HCT116 (cell line): ENCODE data around the gene EVI5. TPM values are rescaled to one million over a fixed set of nuclear protein-coding genes. Genes with fewer than 3 reads are reported as not detected.

Experiments used
- ATAC-seq: fragments of 200-7000 bp; cut with Tn5 transposase; 2 replicates; pipeline ENCODE4 v1.9.1; 2020; ENCODE audit warnings: mild to moderate bottlenecking, moderate library complexity
- BruUV-seq: library from RNA; stranded (reverse); fragments of 400-500 nt; replicated peaks from 2 replicates; lab custom pipeline; 2021; lab: Mats Ljungman, UMichigan
- CTCF ChIA-PET: fragments of 300-600 bp; sonication (Branson Sonifier 250); formaldehyde crosslinking; loops from one replicate; lab custom pipeline; 2021; ENCODE audit warnings: antibody characterized with exemption; lab: Charles Lee
- POLR2A ChIA-PET: fragments of 300-600, 350-600 bp; sonication (Branson Sonifier 250); formaldehyde crosslinking; loops from one replicate; lab custom pipeline; 2021; ENCODE audit warnings: antibody characterized with exemption; lab: Charles Lee
- RAD21 ChIA-PET, 2 experiments: fragments of 300-600 bp; sonication (Branson Sonifier 250); formaldehyde crosslinking; loops; one replicate each; lab custom pipeline; 2023; ENCODE audit warnings: low total read pairs in 2 of 2; ENCODE audit not compliant: uncharacterized antibody in 2 of 2, unreplicated experiment in 2 of 2, low non-redundant PET in 1 of 2; lab: Charles Lee
- DNase-seq: peaks from one replicate; pipeline ENCODE4 v3.0.0-alpha.2; 2010; ENCODE audit warnings: low read depth, low spot score
- H2AFZ ChIP-seq: fragments of 200-600 bp; shearing (Covaris generic), sonication (generic); 2 replicates; pipeline ENCODE4 v1.6.1; 2017; ENCODE audit warnings: low read depth, mixed run types, mixed read lengths, antibody characterized with exemption, low read length; ENCODE audit not compliant: poor library complexity, severe bottlenecking
- H3K27ac ChIP-seq: 2 replicates; pipeline ENCODE4 v1.5.1; 2012; ENCODE audit warnings: low read depth, low read length
- H3K27me3 ChIP-seq: fragments of 200-600 bp; sonication (generic); 2 replicates; pipeline ENCODE4 v1.6.1; 2016; ENCODE audit warnings: mixed run types, low read length, mixed read lengths; ENCODE audit not compliant: insufficient read depth
- H3K36me3 ChIP-seq, 2 experiments: fragments of 200-500 bp in 1 of 2; fragments of 200-600 bp in 1 of 2; sonication (Bioruptor generic) in 1 of 2; sonication (generic) in 1 of 2; 2 replicates each; pipeline versions ENCODE4 v1.5.1 to v1.6.1; 2014 to 2016; ENCODE audit warnings: low read length in 2 of 2, inconsistent platforms in 1 of 2, mixed read lengths in 1 of 2, mixed run types in 1 of 2; ENCODE audit not compliant: insufficient read depth in 2 of 2, control insufficient read depth in 1 of 2
- H3K4me1 ChIP-seq, 2 experiments: fragments of 200-600 bp in 1 of 2; sonication (generic) in 1 of 2; 2 replicates each; pipeline versions ENCODE4 v1.5.1 to v1.6.1; 2012 to 2017; ENCODE audit warnings: low read length in 2 of 2, inconsistent platforms in 1 of 2, mild to moderate bottlenecking in 1 of 2, mixed read lengths in 1 of 2, mixed run types in 1 of 2, moderate library complexity in 1 of 2; ENCODE audit not compliant: insufficient read depth in 2 of 2, control insufficient read depth in 1 of 2
- H3K4me2 ChIP-seq: fragments of 200-600 bp; sonication (generic); 2 replicates; pipeline ENCODE4 v1.6.1; 2017; ENCODE audit warnings: mixed run types, low read length, mixed read lengths
- H3K4me3 ChIP-seq, 2 experiments: fragments of 200-600 bp in 1 of 2; sonication (generic) in 1 of 2; replicated peaks in 1 of 2; 2 replicates each; pipeline ENCODE4 v1.5.1; 2011 to 2016; ENCODE audit warnings: low read length in 2 of 2, control low read depth in 1 of 2, low read depth in 1 of 2, mild to moderate bottlenecking in 1 of 2, mixed read lengths in 1 of 2, mixed run types in 1 of 2
- H3K79me2 ChIP-seq: fragments of 200-600 bp; sonication (generic); 2 replicates; pipeline ENCODE4 v1.6.1; 2017; ENCODE audit warnings: mild to moderate bottlenecking, mixed run types, low read length, moderate library complexity, mixed read lengths; ENCODE audit not compliant: insufficient read depth
- H3K9ac ChIP-seq: fragments of 200-600 bp; sonication (generic); 2 replicates; pipeline ENCODE4 v1.6.1; 2016; ENCODE audit warnings: low read length, mixed read lengths
- H3K9me2 ChIP-seq: fragments of 200-600 bp; sonication (generic), shearing (Covaris generic); 2 replicates; pipeline ENCODE4 v1.6.1; 2017; ENCODE audit warnings: mixed run types, mild to moderate bottlenecking, moderate library complexity; ENCODE audit not compliant: insufficient read depth
- H3K9me3 ChIP-seq, 2 experiments: fragments of 200-500 bp in 1 of 2; fragments of 200-600 bp in 1 of 2; sonication (Bioruptor generic) in 1 of 2; sonication (generic) in 1 of 2; 2 replicates each; pipeline ENCODE4 v1.6.1; 2014 to 2017; ENCODE audit warnings: low read length in 2 of 2, mixed read lengths in 2 of 2, inconsistent platforms in 1 of 2, low read depth in 1 of 2, mild to moderate bottlenecking in 1 of 2, mixed run types in 1 of 2, moderate library complexity in 1 of 2; ENCODE audit not compliant: control insufficient read depth in 1 of 2, insufficient read depth in 1 of 2
- H4K20me1 ChIP-seq: fragments of 200-600 bp; sonication (generic), shearing (Covaris generic); 2 replicates; pipeline ENCODE4 v1.6.1; 2017; ENCODE audit warnings: mixed run types, mild to moderate bottlenecking, moderate library complexity; ENCODE audit not compliant: insufficient read depth
- ATF3 ChIP-seq: IDR thresholded peaks from 2 replicates; pipeline ENCODE4 v1.6.1; 2012
- CBX3 ChIP-seq: IDR thresholded peaks from 2 replicates; pipeline ENCODE4 v1.6.1; 2012; ENCODE audit warnings: low read depth
- CEBPB ChIP-seq: IDR thresholded peaks from 2 replicates; pipeline ENCODE4 v1.6.1; 2012; ENCODE audit warnings: low read depth
- CTCF ChIP-seq, 3 experiments: fragments of 200-600 bp in 1 of 3; sonication (generic) in 1 of 3; IDR thresholded peaks in 2 of 3; conservative IDR thresholded peaks in 1 of 3; 2 replicates each; pipeline ENCODE4 v1.5.1; 2012 to 2017; ENCODE audit warnings: low read depth in 2 of 3, low read length in 2 of 3, antibody characterized with exemption in 1 of 3, borderline replicate concordance in 1 of 3, control low read depth in 1 of 3, mild to moderate bottlenecking in 1 of 3, mixed read lengths in 1 of 3, mixed run types in 1 of 3, moderate library complexity in 1 of 3; ENCODE audit not compliant: insufficient read depth in 1 of 3
- EGR1 ChIP-seq: IDR thresholded peaks from 2 replicates; pipeline ENCODE4 v1.6.1; 2012; ENCODE audit warnings: low read depth
- EZH2 ChIP-seq: fragments of 200-600 bp; sonication (generic); IDR thresholded peaks from 2 replicates; pipeline ENCODE4 v1.6.1; 2017; ENCODE audit warnings: antibody characterized with exemption, mixed run types
- EZH2phosphoT487 ChIP-seq: fragments of 200-600 bp; IDR thresholded peaks from 2 replicates; pipeline ENCODE4 v1.6.1; 2018; ENCODE audit warnings: antibody characterized with exemption, borderline replicate concordance
- FOSL1 ChIP-seq: IDR thresholded peaks from 2 replicates; pipeline ENCODE4 v1.6.1; 2012; ENCODE audit warnings: low read depth
- JUND ChIP-seq: IDR thresholded peaks from 2 replicates; pipeline ENCODE4 v1.6.1; 2012
- POLR2AphosphoS5 ChIP-seq: IDR thresholded peaks from 2 replicates; pipeline ENCODE4 v1.6.1; 2011; ENCODE audit warnings: mild to moderate bottlenecking, low read depth, low read length, moderate library complexity
- RAD21 ChIP-seq: IDR thresholded peaks from 2 replicates; pipeline ENCODE4 v1.6.1; 2012; ENCODE audit warnings: low read depth, mild to moderate bottlenecking
- REST ChIP-seq: IDR thresholded peaks from 2 replicates; pipeline ENCODE4 v1.6.1; 2012; ENCODE audit warnings: low read depth
- SIN3A ChIP-seq: IDR thresholded peaks from 2 replicates; pipeline ENCODE4 v1.6.1; 2012; ENCODE audit warnings: low read depth
- SP1 ChIP-seq: IDR thresholded peaks from 2 replicates; pipeline ENCODE4 v1.6.1; 2012; ENCODE audit warnings: low read depth
- YY1 ChIP-seq: IDR thresholded peaks from 2 replicates; pipeline ENCODE4 v1.6.1; 2011; ENCODE audit warnings: low read length, low read depth, moderate library complexity, mild to moderate bottlenecking; ENCODE audit not compliant: insufficient replicate concordance; ENCODE audit errors: extremely low read depth
- ZFX ChIP-seq: fragments of 450-650 bp; IDR thresholded peaks from 2 replicates; pipeline ENCODE4 v1.6.1; 2017
- ZNF274 ChIP-seq: fragments of 200-500 bp; sonication (Bioruptor generic); IDR thresholded peaks from 2 replicates; pipeline ENCODE4 v1.6.1; 2014; ENCODE audit warnings: mild to moderate bottlenecking, low read depth, low read length, inconsistent platforms
- intact Hi-C: fragments of 100-400 bp; cut with micrococcal nuclease; formaldehyde crosslinking; loops from 2 replicates; pipeline ENCODE4 v1.10.0; 2022
- total RNA-seq: library from RNA; stranded (reverse); gene quantifications from one replicate; pipeline ENCODE4 v1.2.1, GENCODE V29; 2021; ENCODE audit not compliant: unreplicated experiment

EVI5 gene
- total RNA-seq, 1 experiment from 2014 or later = 21.8 TPM

GRCh38 chr1:92543131-92544055, 241.5 kb downstream of the EVI5 start:
- Histone ChIP-seq H3K36me3 (no peaks in the 10 kb centered on the region), H3K9me3 (no peaks in the 10 kb centered on the region), H3K4me3 (no peak overlapping the region), H4K20me1 (no peaks in the 10 kb centered on the region), H3K9me2 (no peaks in the 10 kb centered on the region), H3K9ac (no peak overlapping the region), H2AFZ (no peak overlapping the region), H3K27ac (no peak overlapping the region), H3K4me2 (no peak overlapping the region)
- no TSS peak for BruUV-seq
- CTCF ChIA-PET = no interaction called here
- POLR2A ChIA-PET = no interaction called here
- no peak for ATAC-seq
- RAD21 ChIA-PET = no interaction called here
- intact Hi-C loops = no loop called here
- no peak for TF ChIP-seq POLR2AphosphoS5
- TF ChIP-seq SIN3A = no peak
- TF ChIP-seq REST = no peak
- TF ChIP-seq ZFX = no peak
- no peak for TF ChIP-seq SP1
- no peak for TF ChIP-seq EZH2phosphoT487
- no peak for TF ChIP-seq CBX3
- TF ChIP-seq ATF3 = no peak
- no peak for TF ChIP-seq ZNF274
- TF ChIP-seq EGR1 = no peak
- no peak for TF ChIP-seq EZH2
- TF ChIP-seq JUND = no peak
- TF ChIP-seq FOSL1 = no peak
- no peak for TF ChIP-seq CEBPB
- TF ChIP-seq YY1 = no peak
- TF ChIP-seq RAD21 = no peak
- no peak for TF ChIP-seq CTCF (IDR thresholded peaks at IDR 0.05 in 2 of 3, conservative IDR thresholded peaks at IDR 0.05 in 1 of 3; ENCODE audit: borderline replicate concordance in 1 of 3, insufficient read depth in 1 of 3, low read depth in 2 of 3, low read length in 2 of 3)
- TF ChIP-seq, all 23 proteins: peak for 0
- Histone ChIP-seq H3K4me1 (no peaks in the 10 kb centered on the region), H3K27me3 (no peaks in the 10 kb centered on the region), H3K79me2 (no peaks in the 10 kb centered on the region)
- DNase-seq = no peak
